KG1 (cell line): ENCODE data around the gene CHD1.

Experiments
- DNase-seq: peaks from one replicate; lab custom pipeline; 2025; lab: John Stamatoyannopoulos, UW

CHD1 gene

DNA sequence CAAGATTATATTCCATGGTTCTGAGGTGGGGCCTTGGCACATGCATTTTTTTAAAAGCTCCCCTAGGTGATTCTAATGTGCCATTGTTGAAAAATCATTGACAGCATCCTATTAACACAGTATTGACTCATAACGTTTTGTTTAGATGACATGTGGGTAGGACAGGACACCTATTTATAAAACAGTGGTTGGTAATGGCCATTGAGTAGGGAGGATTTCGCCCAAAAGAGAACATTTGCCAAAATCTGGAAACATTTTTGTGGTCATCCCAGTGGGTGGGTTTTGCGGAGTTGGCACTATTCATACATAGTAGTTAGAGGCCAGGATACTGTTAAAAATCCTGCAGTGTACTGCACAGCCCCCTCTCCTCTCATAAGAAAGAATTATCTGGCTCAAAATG, 6.4 kb upstream of the CHD1 start:
- DNase-seq, result no peak

- no peak for DNase-seq
Measured at GRCh38 chr5:98934546-98934945, 5.7 kb upstream of the CHD1 start.

DNA sequence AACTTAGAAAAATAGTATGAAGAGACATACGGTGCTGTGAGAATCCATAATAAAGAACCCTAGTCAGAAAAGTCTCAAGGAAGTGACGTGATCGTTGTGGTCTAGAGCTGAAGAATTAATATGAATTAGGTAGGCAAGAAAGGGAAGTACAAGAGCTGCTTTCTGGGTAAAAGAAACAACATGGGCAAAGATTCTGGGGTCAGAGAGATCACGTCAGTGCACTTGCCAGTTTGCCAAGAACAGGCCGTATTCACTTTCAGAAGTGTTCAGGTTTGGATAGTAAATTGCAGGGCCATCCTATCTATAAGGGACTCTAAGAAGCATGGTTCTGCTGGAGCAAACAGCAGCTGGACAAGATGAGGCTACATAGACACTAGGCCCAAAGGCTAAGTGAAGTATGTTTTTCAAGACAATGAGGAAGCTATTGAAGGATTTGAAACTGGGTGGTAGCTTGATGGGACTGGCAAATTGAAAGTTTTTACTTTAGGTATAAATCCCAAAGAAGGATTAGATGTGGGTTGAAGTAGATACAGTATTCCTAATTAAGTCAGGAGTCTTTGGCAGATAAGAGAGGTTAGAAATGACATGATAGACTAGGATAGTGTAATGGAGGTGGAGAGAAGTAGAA, 4.8 kb upstream of the CHD1 start:
- no peak for DNase-seq

- DNase-seq, result no peak
Measured at GRCh38 chr5:98930972-98931762, 2.4 kb upstream of the CHD1 start.

GRCh38 chr5:98929710-98930298, 997 bp upstream of the CHD1 start:
- DNase-seq, result no peak

DNA sequence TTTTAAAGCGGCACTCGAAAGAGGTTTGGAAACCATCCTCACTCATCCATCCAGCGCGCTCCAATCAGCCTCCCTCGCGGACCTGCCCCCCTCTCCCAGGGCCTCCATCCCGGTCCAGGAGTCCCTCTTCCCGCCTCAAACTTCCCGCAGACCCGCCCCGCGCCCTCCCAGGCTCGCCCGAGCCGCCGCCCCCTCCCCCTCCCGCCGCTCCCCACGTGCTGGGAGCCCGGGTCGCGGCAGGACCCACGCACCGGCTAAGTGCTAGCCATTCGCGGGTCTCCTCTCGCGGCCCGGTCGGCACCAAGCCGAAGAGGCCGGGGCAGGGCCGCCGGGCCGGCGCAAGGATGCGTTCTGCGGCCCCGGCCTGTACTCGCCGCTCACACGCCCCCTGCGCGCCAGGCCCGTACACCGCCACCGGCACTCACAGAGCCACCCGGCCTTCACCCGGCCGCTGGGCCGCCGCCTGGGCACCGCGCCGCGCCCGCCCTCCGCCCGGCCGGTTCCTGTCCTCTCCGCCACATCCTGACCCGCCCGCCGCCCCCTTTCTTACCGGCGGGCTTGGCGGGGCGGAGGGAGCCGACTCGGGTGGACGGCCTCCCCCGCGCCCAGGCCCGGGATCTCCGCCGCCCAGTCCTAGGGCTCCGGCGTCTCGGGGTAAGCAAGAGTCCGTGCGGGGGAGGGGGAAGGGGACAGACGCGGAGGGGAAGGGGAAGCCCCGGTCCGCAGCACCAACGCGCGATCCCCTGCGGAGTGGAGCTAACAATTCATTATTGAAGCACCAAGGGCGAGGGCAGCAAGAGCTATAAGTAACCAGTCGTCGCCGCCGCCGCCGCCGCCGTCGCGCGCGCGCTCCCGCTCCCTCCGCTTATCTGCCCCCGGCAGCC, 576 bp downstream of the CHD1 start:
- no peak for DNase-seq

DNA sequence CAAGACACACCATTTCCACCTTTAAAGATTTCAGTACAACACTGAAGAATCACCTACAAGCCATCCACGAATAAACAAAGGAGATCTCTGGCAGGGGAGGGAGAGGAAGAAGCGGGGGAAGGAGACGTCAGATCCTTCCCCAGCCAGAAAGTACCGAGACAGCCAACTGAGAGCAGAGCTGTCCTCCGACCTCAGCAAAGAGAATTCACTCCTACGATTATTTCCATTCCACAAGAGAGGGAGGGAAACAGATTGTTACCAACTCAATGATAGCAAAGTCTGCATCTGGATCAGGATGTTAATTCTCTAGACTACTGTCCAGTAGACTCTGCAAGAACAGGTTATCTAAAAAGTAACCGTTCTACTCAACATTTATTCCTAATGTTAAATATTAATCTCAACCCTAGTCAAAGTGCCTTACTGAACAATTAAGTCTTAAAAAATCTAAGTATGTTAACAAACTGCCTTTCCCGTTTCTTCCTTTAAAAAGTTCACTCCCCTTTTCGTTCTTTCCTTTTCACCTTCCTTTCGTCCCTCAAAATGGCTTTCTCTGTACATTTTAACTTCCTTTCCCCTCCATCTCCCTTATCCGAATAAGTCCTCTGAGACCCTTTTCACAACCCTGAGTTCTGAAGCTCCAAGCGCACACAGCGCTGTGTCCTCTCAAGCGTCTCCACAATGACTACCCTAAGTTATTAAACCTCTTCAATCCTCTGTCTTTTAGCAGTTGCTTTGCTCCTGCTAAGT, 1.4 kb downstream of the CHD1 start:
- no peak for DNase-seq

DNA sequence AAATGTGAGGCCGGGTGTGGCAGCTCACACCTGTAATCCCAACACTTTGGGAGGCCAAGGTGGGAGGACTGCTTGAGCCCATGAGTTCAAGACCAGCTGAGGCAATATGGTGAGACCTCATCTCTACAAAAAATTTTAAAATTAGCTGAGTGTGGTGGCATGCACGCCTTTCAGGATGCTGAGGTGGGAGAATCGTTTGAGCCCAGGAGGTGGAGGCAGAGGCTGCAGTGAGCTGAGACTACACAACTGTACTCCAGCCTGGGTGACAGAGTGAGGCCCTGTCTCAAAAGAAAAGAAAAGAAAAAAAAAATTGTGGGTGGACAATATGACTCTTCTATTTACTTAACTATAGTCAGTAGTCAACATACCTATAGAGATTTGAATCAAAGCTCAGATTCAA, 4.8 kb downstream of the CHD1 start:
- no peak for DNase-seq

DNA sequence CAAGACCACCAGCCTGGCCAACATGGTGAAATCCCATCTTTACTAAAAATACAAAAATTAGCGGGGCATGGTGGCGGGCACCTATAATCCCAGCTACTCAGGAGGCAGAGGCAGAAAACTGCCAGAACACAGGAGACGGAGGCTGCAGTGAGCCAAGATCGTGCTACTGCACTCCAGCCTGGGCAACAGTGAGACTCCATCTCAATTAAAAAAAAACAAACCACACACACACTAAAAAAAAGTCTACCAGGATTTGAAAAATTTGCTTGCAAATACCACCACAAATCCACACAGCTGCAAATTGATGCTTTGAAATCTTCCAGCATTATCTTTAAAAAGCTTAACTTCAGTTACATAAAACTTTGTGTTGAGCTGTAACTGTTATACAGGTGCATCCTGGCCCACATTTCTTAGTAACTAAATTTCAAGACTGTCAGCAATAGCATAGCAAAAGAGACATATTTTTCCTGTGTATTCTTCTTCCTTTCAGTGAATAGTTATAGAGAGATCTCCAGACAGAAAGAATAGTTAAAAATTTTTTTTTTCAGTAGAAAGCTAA, 6.8 kb downstream of the CHD1 start:
- no peak for DNase-seq

DNA sequence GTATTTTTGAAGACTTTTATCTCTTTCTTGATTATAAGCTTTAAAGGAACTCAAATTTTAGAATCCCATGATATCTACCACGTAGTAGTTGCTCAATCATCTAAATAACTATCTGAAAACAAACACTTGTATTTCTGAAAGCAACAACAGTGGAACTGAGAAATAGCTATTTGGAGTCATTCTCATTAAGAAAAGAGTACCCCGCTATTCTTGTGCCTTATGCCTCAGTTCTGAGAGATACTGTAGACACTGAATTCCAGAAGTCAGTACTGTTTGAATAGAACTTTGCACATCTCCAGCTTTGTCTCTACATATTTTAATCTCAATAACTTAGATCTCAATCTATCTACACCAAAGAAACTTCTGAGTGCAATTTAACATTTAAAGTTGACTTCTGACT, 11.4 kb downstream of the CHD1 start:
- DNase-seq, result no peak

DNA sequence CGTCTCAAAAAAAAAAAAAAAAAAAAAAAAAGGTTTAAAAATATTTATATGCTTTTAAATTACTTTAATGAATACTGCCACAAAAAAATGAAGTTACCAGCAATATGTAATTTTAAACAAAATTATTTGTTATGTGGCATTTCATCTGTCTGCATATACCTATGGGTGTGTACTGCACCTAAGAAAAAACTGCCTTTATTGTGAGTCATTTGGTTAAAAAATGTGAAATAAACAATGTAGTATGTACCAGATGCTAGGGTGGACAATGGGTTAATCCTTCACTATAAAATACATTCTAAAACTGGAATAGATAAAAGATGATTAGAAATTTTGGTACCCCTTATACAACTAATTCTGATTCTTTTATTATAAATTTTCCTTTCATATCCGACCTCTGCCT, 12.3 kb downstream of the CHD1 start:
- DNase-seq, result no peak

DNA sequence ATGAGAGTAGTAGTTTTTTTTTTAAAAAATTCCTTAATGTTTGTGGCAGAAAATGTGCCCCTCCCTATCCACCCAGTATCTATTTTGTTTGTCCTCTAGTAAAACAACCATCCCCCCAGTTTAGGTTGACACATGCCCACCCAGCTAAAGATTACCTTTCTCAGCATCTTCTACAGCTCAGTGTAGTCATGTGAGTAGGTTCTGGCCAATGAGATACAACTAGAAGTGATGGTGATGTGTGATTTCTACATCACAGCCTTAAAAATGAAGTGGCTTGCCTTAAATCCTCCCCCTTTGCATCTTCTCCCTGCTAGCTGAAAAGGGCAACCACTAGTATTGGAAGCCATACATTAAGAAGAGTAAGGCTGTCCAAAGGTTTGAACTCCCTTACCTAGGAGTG, 14.9 kb downstream of the CHD1 start:
- no peak for DNase-seq

DNA sequence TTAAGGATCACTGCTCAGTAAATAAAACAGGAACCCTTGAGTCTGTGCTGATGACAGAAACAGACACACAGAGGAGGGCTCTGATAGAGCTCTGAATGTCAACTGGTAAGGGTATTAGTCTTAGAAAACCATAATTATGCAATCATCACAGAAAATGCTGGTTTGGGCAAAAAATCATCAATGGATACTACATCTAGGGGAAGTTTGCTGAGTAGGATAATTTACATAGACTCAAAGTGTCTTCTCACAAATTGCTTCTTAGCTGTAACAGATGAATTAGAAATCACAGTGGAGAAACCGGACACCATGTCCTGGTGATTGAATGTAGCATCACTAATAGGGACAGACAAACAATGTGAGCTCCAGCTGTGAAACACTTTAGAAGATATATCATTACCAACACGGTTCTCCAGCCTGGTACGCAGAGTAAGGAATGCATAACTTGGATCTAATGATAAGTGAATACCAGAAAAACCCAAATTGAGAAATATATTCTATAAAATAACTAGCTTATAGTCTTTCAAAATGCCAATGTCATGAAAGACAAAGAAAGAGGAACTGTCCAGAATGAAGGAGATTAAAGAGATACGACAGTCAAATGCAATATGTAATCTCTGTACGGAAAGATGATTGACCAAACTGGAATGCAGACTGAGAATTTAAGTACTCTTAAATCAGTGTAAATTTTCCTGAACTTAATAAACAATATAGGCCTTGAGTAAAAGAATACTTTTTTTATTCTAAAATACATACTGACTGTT, 17.3 kb downstream of the CHD1 start:
- no peak for DNase-seq

- DNase-seq, result no peak
Measured at GRCh38 chr5:98909363-98909762, 19.4 kb downstream of the CHD1 start.

- no peak for DNase-seq
Measured at GRCh38 chr5:98907951-98908350, 20.9 kb downstream of the CHD1 start.

DNA sequence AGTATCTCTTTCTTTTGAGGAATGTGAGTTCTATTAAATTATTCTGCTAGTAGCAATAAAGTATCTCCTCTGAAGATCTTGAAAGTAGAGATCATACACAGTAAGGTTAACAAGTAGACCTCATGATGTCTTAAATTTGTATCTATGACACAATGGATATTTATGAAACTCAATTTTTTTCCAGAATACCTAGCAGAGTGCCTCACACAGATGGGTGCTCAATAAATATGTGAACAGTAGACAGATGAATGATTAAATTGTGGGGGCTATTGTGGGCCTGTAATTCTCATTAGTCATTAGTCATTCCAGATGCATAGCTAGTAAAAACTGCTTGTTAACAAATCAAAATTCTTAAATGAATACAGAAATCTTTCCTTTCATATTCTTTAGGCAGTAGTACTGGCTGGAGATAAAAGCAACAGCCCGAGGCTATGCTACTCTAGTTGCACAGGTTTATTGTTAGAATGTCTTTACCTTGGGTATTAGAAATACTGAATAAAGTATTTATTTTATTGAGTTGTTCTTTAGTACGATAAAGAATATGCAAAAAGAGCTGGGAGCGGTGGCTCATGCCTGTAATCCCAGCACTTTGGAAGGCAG, 22.0 kb downstream of the CHD1 start:
- DNase-seq, result no peak

DNA sequence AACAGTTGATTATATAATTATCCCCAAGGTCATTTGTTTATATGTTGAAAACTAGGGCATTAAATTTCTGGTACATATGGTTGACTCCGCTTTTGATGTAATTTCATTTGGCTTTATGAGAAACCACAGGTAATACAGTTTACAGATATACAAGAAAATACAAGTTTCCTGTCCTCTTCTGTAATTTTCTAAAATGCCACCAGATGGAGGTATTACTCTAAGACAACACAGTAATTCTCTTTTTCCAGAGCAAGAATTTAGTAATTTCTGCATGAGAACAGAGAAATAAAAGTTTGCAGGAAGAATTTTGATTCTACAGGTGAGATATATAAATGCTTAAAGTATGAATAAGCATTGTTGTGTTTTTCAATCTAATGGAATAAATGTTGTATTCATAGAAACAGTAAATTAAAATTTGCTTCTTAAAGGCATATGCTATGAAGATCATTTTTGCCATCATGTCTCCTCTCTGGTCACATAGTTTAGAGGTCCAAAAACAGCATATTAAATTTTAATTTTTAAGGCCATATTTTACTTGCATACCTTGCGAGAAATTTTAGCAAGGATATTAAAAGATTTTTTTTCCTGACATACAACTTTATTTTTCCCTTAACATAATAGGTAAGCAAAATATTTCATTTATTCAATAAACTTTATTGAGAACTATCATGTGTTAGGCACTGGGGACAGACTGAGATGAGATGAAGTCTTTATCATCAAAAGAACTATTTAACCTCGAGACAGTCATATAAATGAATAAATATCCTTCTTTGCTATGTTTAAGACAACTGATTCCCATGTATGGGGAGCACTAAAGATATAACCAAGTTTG, 22.7 kb downstream of the CHD1 start:
- DNase-seq, result peak; percentile 2

GRCh38 chr5:98904780-98905179, 24.0 kb downstream of the CHD1 start:
- DNase-seq, result no peak

DNA sequence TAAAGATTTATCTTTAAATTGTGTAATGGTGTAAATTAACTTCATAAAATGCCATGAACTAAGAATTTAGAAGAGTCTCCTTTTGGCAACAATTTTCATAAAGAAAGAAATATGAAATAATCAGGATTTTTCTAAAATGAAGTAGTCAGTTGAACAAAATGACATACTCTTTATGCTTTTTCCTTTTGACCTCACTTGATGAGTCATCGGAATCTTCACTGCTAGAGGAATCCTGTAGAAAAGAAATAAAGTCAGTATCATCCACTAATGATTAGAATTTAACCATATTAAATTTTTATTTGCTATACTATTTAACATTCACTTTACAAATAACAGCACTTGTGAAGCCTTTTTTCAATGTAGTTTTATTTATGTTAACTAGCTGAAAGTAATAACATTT, 26.1 kb downstream of the CHD1 start:
- no peak for DNase-seq
